ENCODE measurements around the gene USP2.

The USP2 gene

GRCh38 chr11:119346605-119347004 lies 34.9 kb downstream of the USP2 start, which contains the start of gene MFRP:
TSS of gene MFRP (minus strand) at chr11:119346705. CDS start at chr11:119346513, 192 bp downstream.
- Histone ChIP-seq H3K9me3 (ENCODE audit: control insufficient read depth, low read length) (no peaks in the 10 kb centered on the region), H3K27ac (ENCODE audit: low read depth, low read length, severe bottlenecking) (no peak within 1 kb of the TSS), H3K4me1 (ENCODE audit: control insufficient read depth, insufficient read depth, low read length, poor library complexity, severe bottlenecking) (no peaks in the 10 kb centered on the region), H3K36me3 (ENCODE audit: control insufficient read depth, insufficient read depth, low read length) (no peaks in the 10 kb centered on the region), H3K4me3 (ENCODE audit: extremely low read depth, insufficient read depth, low read length, poor library complexity, severe bottlenecking) (no peak within 1 kb of the TSS)
- whole genome bisulfite sequencing, 2 experiments (ENCODE audit: insufficient coverage in 2 of 2), result 69 to 85% methylated on average over 3 to 4 of the region's 6 CpGs

- no peaks in the 10 kb centered on the region for H3K36me3 ChIP-seq (ENCODE audit: control insufficient read depth, insufficient read depth, low read length)
- 89 to 94% methylated on average over 7 to 8 of the region's 12 CpGs for WGBS, 2 experiments (ENCODE audit: insufficient coverage in 2 of 2)
- no peaks in the 10 kb centered on the region for H3K9me3 ChIP-seq (ENCODE audit: control insufficient read depth, low read length)
- no peaks in the 10 kb centered on the region for H3K4me1 ChIP-seq (ENCODE audit: control insufficient read depth, insufficient read depth, low read length, poor library complexity, severe bottlenecking)
- no peak overlapping the region for H3K27ac ChIP-seq (ENCODE audit: low read depth, low read length, severe bottlenecking)
- no peak overlapping the region for H3K4me3 ChIP-seq (ENCODE audit: extremely low read depth, insufficient read depth, low read length, poor library complexity, severe bottlenecking)
Observed at GRCh38 chr11:119345685-119346084, 35.8 kb downstream of the USP2 start.

DNA sequence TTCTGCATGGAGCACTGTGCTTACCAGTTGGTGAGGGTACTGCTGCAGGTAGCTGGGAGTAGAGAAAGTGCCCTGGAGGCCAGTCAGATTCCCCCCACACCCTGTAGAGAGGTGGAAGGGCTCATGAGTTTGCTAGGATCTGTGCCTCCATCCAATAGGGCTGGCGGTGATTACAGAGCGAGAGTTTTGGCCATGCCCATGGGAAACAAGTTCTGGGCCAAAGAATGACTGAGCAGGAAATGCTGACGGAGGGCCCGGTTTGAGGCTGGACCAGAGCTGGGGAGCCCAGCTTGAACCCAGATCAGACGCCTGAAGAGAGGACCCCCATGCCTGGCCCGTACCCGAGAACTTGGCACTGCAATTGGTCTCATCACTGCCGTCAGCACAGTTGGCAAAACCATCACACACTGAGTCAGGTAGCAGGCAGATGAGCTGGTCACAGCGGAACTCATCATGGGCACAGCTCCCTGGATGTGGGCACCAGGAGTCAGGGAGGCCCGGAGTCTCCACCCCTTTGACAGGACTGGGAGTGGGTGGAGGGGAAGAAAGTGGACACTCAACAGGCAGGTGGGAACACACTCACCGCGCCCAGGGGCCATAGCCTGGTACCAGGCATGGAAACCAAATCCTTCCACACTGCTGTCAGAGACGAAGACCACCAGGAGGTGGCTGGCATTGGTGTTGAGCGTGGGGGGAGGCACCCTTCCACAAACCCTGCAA lies 37.0 kb downstream of the USP2 start:
- Histone ChIP-seq H3K4me1 (ENCODE audit: control insufficient read depth, insufficient read depth, low read length, poor library complexity, severe bottlenecking) (peaks cover 4% of the 10 kb centered on the region), H3K9me3 (ENCODE audit: control insufficient read depth, low read length) (no peaks in the 10 kb centered on the region), H3K36me3 (ENCODE audit: control insufficient read depth, insufficient read depth, low read length) (no peaks in the 10 kb centered on the region), H3K27ac (ENCODE audit: low read depth, low read length, severe bottlenecking) (no peak overlapping the region), H3K4me3 (ENCODE audit: extremely low read depth, insufficient read depth, low read length, poor library complexity, severe bottlenecking) (no peak overlapping the region)
- WGBS, 2 experiments (ENCODE audit: insufficient coverage in 2 of 2), result 87% methylated on average over 10 to 11 of the region's 14 CpGs

GRCh38 chr11:119343726-119344125 lies 37.8 kb downstream of the USP2 start:
- Histone ChIP-seq H3K36me3 (ENCODE audit: control insufficient read depth, insufficient read depth, low read length) (no peaks in the 10 kb centered on the region), H3K4me3 (ENCODE audit: extremely low read depth, insufficient read depth, low read length, poor library complexity, severe bottlenecking) (no peak overlapping the region), H3K4me1 (ENCODE audit: control insufficient read depth, insufficient read depth, low read length, poor library complexity, severe bottlenecking) (peaks cover 11% of the 10 kb centered on the region), H3K9me3 (ENCODE audit: control insufficient read depth, low read length) (no peaks in the 10 kb centered on the region), H3K27ac (ENCODE audit: low read depth, low read length, severe bottlenecking) (no peak overlapping the region)
- WGBS, 2 experiments (ENCODE audit: insufficient coverage in 2 of 2), result 81 to 97% methylated on average over 4 of the region's 7 CpGs

GRCh38 chr11:119342362-119343130 lies 38.9 kb downstream of the USP2 start:
- WGBS, 2 experiments (ENCODE audit: insufficient coverage in 2 of 2), result 81 to 87% methylated on average over 7 of the region's 10 CpGs
- Histone ChIP-seq H3K27ac (ENCODE audit: low read depth, low read length, severe bottlenecking) (no peak overlapping the region), H3K9me3 (ENCODE audit: control insufficient read depth, low read length) (no peaks in the 10 kb centered on the region), H3K4me1 (ENCODE audit: control insufficient read depth, insufficient read depth, low read length, poor library complexity, severe bottlenecking) (peaks cover 17% of the 10 kb centered on the region), H3K36me3 (ENCODE audit: control insufficient read depth, insufficient read depth, low read length) (no peaks in the 10 kb centered on the region), H3K4me3 (ENCODE audit: extremely low read depth, insufficient read depth, low read length, poor library complexity, severe bottlenecking) (no peak overlapping the region)

DNA sequence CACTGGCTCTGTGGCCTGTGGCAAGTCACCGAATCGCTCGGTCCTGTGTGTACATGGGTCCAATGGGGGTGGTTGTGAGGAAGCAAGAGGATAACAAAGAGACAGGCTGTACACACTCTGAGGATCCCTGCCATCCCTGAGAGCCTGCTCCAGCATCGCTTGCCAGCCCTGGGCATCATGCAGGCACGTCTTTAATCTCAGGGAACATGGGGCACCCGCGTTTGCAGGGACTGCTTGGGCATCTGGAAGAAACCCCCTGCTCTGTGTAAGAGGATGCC lies 39.5 kb downstream of the USP2 start:
- 84 to 94% methylated on average over 5 to 7 of the region's 7 CpGs for WGBS, 2 experiments (ENCODE audit: insufficient coverage in 2 of 2)
- peaks cover under 1% of the 10 kb centered on the region for H3K36me3 ChIP-seq (ENCODE audit: control insufficient read depth, insufficient read depth, low read length)

GRCh38 chr11:119341222-119342022 lies 40.1 kb downstream of the USP2 start:
- Histone ChIP-seq H3K36me3 (ENCODE audit: control insufficient read depth, insufficient read depth, low read length) (peaks cover 5% of the 10 kb centered on the region), H3K4me1 (ENCODE audit: control insufficient read depth, insufficient read depth, low read length, poor library complexity, severe bottlenecking) (peaks cover 28% of the 10 kb centered on the region), H3K27ac (ENCODE audit: low read depth, low read length, severe bottlenecking) (no peak overlapping the region), H3K9me3 (ENCODE audit: control insufficient read depth, low read length) (no peaks in the 10 kb centered on the region), H3K4me3 (ENCODE audit: extremely low read depth, insufficient read depth, low read length, poor library complexity, severe bottlenecking) (no peak overlapping the region)
- 52 to 60% methylated on average over 9 to 13 of the region's 16 CpGs for WGBS, 2 experiments (ENCODE audit: insufficient coverage in 2 of 2)

More for the DNA sequence above, 39.5 kb downstream of the USP2 start:
- Histone ChIP-seq H3K27ac (ENCODE audit: low read depth, low read length, severe bottlenecking) (no peak overlapping the region), H3K9me3 (ENCODE audit: control insufficient read depth, low read length) (no peaks in the 10 kb centered on the region), H3K4me3 (ENCODE audit: extremely low read depth, insufficient read depth, low read length, poor library complexity, severe bottlenecking) (no peak overlapping the region), H3K4me1 (ENCODE audit: control insufficient read depth, insufficient read depth, low read length, poor library complexity, severe bottlenecking) (peaks cover 23% of the 10 kb centered on the region)

GRCh38 chr11:119340335-119341221 lies 40.9 kb downstream of the USP2 start, which contains the start of gene C1QTNF5:
TSS of gene C1QTNF5 (minus strand) at chr11:119340883. CDS start at chr11:119340397, 486 bp downstream.
- no peak within 1 kb of the TSS for H3K27ac ChIP-seq (ENCODE audit: low read depth, low read length, severe bottlenecking)

DNA sequence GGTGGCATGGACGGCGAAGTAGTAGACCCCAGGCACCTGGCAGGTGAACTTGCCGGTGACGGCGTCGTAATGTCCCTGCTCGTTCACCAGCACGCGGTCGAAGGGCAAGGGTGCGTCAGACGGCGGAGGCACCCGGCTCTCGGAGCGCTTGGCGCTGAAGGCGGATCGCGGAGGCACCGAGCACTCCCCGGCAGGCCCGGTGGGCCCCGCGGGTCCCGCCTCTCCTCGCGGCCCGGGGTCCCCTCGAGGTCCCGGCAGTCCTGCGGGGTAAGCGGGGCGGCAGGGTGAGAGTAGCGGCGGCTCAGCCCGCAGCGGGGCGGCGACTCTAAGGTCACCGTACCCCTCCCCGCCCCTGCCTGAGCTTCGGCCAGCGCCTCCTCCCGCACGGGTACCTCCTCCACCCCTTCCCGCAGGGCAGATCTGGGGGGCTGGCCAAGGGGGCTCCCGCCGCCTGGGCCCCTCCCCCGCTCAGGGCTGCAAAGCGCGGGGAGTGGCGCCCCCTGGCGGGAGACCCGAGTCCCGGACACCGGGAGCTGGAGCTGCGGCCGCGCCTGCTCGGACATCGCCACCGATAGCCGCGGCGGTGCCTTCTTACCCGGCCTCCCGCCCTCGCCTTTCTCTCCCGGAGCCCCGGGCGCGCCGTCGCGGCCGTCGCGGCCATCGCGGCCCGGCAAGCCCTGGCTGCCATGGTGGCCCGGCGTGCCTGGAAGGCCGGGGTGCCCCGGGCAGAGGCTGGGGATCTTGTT lies 41.7 kb downstream of the USP2 start:
- Histone ChIP-seq H3K4me1 (ENCODE audit: control insufficient read depth, insufficient read depth, low read length, poor library complexity, severe bottlenecking) (peaks cover 44% of the 10 kb centered on the region), H3K9me3 (ENCODE audit: control insufficient read depth, low read length) (no peaks in the 10 kb centered on the region), H3K4me3 (ENCODE audit: extremely low read depth, insufficient read depth, low read length, poor library complexity, severe bottlenecking) (peak overlapping the region; percentile 55), H3K36me3 (ENCODE audit: control insufficient read depth, insufficient read depth, low read length) (peaks cover 11% of the 10 kb centered on the region), H3K27ac (ENCODE audit: low read depth, low read length, severe bottlenecking) (no peak overlapping the region)
- 11 to 16% methylated on average over 72 of the region's 86 CpGs for WGBS, 2 experiments (ENCODE audit: insufficient coverage in 2 of 2)

More at GRCh38 chr11:119340335-119341221, 40.9 kb downstream of the USP2 start, which contains the start of gene C1QTNF5:
- Histone ChIP-seq H3K4me3 (ENCODE audit: extremely low read depth, insufficient read depth, low read length, poor library complexity, severe bottlenecking) (peak within 1 kb of the TSS; percentile 55), H3K4me1 (ENCODE audit: control insufficient read depth, insufficient read depth, low read length, poor library complexity, severe bottlenecking) (peaks cover 37% of the 10 kb centered on the region), H3K36me3 (ENCODE audit: control insufficient read depth, insufficient read depth, low read length) (peaks cover 11% of the 10 kb centered on the region), H3K9me3 (ENCODE audit: control insufficient read depth, low read length) (no peaks in the 10 kb centered on the region)
- 5 to 10% methylated on average over 24 to 36 of the region's 53 CpGs for WGBS, 2 experiments (ENCODE audit: insufficient coverage in 2 of 2)

Measured in mesodermal cell (in vitro differentiated cells).